ENCODE measurements around the gene HSD11B2.

HSD11B2 gene

DNA sequence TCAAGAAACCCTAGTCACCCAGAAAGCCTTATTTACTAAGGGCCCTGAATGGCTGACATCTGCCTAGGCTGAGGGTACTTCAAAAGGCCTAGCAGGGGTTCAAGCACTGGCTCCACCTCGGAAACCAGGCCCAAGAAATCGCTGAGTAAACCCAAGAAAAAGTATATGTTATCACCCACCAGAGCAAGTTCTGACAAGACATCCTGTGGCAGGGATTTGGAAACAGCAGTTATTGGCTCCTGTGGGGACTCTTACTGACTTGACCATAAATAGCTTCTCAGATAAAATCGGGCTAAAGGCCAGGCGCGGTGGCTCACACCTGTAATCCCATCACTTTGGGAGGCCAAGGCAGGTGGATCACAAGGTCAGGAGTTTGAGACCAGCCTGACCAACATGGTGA, 37.8 kb downstream of the HSD11B2 start:
- H3K36me3 ChIP-seq (ENCODE audit: control insufficient read depth, insufficient read depth, low read length): no peaks in the 10 kb centered on the region
- H3K27me3 ChIP-seq (ENCODE audit: control insufficient read depth, insufficient read depth, low read length): no peaks in the 10 kb centered on the region
- H3K4me1 ChIP-seq (ENCODE audit: control insufficient read depth, insufficient read depth, low read length): peaks cover 4% of the 10 kb centered on the region
- H3K27ac ChIP-seq (ENCODE audit: low read depth, low read length): no peak overlapping the region
- H3K9ac ChIP-seq (ENCODE audit: low read length): no peak overlapping the region
- H3K4me3 ChIP-seq (ENCODE audit: low read length): no peak overlapping the region

DNA sequence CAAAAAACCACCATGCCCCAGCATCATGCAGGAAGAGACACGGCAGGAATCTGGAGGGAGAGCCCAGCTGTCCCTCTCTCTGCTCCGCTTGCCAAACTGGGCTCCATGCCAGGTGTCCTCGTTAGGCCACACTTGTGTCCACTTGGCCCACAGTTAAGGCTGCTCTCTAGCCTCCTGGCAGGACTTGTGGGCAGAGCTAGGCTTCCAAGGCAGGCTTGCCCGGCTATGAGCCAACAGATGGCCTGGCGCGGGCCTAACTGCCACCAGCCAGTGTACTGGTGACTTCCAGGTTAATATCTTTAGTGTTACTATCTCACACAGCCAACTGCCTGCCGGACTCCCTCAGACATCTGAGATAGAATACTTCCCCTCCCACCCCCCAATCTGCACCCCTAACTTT, 39.4 kb downstream of the HSD11B2 start:
- no peak overlapping the region for H3K4me3 ChIP-seq (ENCODE audit: low read length)
- H3K9ac ChIP-seq (ENCODE audit: low read length): no peak overlapping the region
- no peaks in the 10 kb centered on the region for H3K27me3 ChIP-seq (ENCODE audit: control insufficient read depth, insufficient read depth, low read length)
- peaks cover 5% of the 10 kb centered on the region for H3K4me1 ChIP-seq (ENCODE audit: control insufficient read depth, insufficient read depth, low read length)
- no peaks in the 10 kb centered on the region for H3K36me3 ChIP-seq (ENCODE audit: control insufficient read depth, insufficient read depth, low read length)
- no peak overlapping the region for H3K27ac ChIP-seq (ENCODE audit: low read depth, low read length)

DNA sequence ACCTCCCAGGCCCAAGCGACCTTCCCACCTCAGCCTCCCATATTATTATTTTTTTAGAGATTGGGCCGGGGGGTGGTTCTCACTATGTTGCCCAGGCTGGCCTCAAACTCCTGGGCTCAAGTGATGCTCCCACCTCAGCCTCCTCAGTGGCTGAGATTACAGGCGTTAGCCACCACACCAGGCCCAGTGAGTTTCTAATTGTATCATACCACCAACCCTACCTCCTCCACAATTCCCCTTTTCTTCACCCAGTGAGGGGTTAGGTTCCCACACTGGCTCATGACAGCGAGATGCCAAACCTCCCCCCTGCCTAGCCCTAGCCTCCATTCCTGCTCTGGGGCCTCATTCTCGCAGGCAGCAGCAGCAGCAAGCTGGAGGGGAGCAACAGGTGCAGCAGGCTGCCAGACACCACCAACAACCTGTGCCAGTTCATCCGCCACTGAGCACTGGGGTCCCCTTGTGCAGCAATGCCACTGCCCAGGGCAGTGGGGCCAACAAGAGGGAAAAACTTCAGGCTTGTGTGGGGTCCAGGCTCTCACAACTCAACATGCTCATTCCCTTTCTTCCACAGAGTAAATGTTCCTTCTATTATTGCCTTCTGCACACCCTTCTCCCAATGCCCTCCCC, 41.0 kb downstream of the HSD11B2 start:
- H3K4me3 ChIP-seq (ENCODE audit: low read length): no peak overlapping the region
- H3K27ac ChIP-seq (ENCODE audit: low read depth, low read length): no peak overlapping the region
- H3K27me3 ChIP-seq (ENCODE audit: control insufficient read depth, insufficient read depth, low read length): no peaks in the 10 kb centered on the region
- H3K36me3 ChIP-seq (ENCODE audit: control insufficient read depth, insufficient read depth, low read length): no peaks in the 10 kb centered on the region
- no peak overlapping the region for H3K9ac ChIP-seq (ENCODE audit: low read length)
- peaks cover 4% of the 10 kb centered on the region for H3K4me1 ChIP-seq (ENCODE audit: control insufficient read depth, insufficient read depth, low read length)

DNA sequence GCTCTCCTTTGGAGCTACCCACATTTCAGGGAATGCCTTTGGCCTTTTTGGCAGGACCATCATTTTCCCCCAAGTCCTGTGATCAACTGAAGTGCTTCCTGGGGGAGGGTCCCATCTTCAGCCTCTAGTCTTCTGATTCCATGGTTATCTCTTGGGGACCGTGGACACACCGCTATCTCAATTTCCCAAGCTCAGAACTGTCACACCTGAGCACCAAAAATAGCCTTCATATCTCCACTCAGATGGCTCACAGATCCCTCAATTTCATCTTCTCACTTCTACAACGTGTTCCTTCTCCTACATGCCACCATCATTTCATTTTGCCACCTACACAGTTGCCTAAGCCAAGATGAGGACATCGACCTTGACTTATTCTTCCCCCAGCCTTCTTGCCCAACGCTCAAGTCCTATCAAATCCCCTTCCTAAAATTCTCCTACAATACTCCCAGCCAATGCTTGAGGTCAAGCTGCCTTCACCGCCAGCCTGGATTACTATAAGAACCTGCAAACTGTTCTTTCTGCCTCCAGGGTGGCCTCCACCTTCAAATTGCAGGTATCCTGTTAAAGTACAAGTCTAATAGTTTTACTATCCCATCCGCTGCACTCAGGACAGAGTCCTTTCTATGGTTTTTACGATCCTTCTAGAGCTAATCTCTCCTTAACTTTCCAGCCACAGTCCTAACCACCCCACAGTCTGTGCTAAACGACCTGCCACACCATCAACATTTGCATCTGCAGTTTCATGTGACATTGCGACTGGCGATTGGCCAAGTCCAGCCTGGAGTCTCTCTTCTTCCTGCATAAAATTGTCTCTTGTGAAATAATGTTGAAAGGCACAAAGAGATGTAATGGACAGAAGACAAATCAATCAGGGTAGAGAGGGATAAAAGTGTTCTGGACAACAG, 43.9 kb downstream of the HSD11B2 start:
- H3K27ac ChIP-seq (ENCODE audit: low read depth, low read length): no peak overlapping the region
- no peak overlapping the region for H3K9ac ChIP-seq (ENCODE audit: low read length)
- H3K36me3 ChIP-seq (ENCODE audit: control insufficient read depth, insufficient read depth, low read length): no peaks in the 10 kb centered on the region
- no peaks in the 10 kb centered on the region for H3K27me3 ChIP-seq (ENCODE audit: control insufficient read depth, insufficient read depth, low read length)
- H3K4me1 ChIP-seq (ENCODE audit: control insufficient read depth, insufficient read depth, low read length): peaks cover 9% of the 10 kb centered on the region
- H3K4me3 ChIP-seq (ENCODE audit: low read length): no peak overlapping the region

DNA sequence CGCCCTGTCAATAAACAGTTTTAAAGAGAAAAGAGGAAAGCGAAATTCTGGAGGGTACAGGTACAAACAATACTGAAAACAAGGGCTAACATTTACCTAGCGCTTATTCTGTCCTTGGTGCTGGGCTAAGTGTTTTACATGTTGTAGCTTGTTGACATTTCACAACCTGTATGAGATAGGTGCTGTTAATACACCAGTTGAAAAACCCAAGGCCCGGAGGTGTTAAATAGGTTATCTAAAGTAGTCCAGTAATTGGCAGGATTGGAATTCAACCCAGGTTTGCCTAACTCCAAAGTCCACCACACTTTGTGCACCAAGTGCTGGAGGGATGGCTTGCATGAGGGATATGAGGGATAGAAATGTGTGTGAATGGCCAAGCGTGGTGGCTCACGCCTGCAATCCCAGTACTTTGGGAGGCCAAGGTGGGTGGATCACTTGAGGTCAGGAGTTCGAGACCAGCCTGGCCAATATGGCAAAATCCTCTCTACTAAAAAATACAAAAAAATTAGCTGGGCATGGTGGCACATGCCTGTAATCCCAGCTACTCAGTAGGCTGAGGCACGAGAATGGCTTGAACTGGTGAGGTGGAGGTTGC, 47.1 kb downstream of the HSD11B2 start:
- Histone ChIP-seq H3K4me1 (ENCODE audit: control insufficient read depth, insufficient read depth, low read length) (peaks cover 14% of the 10 kb centered on the region), H3K27ac (ENCODE audit: low read depth, low read length) (no peak overlapping the region), H3K27me3 (ENCODE audit: control insufficient read depth, insufficient read depth, low read length) (no peaks in the 10 kb centered on the region), H3K36me3 (ENCODE audit: control insufficient read depth, insufficient read depth, low read length) (no peaks in the 10 kb centered on the region), H3K4me3 (ENCODE audit: low read length) (no peak overlapping the region), H3K9ac (ENCODE audit: low read length) (no peak overlapping the region)

DNA sequence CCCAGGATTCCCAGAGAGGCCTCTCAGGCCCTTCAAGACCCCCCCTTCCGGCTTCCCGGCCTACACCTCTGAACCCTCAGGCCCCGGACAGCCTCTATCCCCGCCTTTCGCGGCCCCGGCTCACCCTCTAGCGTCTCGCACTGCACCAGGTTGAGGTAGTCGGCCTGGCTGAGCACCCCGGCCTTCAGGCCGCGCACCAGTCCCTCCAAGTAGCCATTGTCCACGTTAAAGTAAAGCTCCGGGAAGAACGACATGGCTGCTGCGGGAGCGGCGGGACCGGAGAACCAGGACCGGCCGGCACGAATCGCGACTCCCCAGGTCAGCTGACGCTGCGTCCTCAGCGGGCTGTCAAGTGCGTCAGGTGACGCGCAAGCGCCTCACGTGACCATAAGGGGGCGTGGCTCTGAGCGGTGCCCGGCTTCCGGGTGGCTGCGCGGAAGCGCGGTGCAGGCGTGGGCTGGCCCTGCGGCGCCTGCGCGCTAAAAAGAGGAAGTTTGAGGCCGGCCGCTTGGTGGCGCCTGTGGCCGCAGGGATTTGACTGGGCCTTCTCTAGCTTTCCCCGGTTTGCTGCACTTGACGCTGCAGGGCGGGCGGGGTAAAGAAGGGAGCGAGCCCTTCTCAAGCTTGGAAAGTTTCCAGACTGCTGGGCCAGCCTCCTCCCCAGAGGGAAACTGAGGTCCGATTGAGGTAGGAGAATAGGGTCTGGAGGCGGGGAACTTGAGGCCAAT, 50.1 kb downstream of the HSD11B2 start, which contains the start of gene ATP6V0D1:
Gene ATP6V0D1, minus strand, starts transcription at position 325 of the 728 bp plus-strand sequence. Its CDS starts 71 bp downstream, at position 254.
- H3K9ac ChIP-seq (ENCODE audit: low read length): peak within 1 kb of the TSS; percentile 98
- no peaks in the 10 kb centered on the region for H3K27me3 ChIP-seq (ENCODE audit: control insufficient read depth, insufficient read depth, low read length)
- peaks cover 10% of the 10 kb centered on the region for H3K4me1 ChIP-seq (ENCODE audit: control insufficient read depth, insufficient read depth, low read length)
- H3K27ac ChIP-seq (ENCODE audit: low read depth, low read length): peak within 1 kb of the TSS; percentile 91
- H3K36me3 ChIP-seq (ENCODE audit: control insufficient read depth, insufficient read depth, low read length): no peaks in the 10 kb centered on the region
- H3K4me3 ChIP-seq (ENCODE audit: low read length): peak within 1 kb of the TSS; percentile 99

DNA sequence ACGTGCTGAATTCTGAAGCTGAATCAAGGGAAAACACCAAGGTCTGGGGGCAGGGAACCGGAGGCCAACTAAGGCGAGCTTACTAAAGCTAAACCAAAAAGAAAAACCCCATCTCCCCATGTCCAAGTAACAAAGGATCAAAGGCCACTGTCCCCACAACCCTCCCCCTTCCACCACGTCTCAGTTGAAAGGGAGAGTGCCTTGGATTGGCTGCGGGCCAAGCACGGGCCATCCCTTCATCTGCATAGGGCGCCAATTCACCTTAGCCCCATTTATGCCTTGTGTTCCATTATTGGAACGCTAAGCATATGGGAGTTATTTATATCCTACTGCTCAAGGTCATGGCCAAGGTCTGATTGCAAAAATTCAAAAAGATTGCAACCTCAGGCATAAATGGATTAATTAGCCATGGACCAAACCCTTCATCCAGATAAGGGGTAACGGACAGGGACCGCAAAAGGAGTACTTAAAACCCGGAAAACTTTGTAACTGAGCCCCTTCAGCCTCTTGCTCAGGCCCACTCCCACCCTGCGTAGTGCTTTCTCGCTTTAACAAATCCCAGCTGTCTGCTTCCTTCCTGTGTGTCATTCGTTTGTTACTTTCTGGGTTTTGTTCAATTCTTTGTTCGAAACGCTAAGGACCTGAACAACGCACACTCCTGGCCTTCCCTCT, 50.8 kb downstream of the HSD11B2 start:
- H3K27ac ChIP-seq (ENCODE audit: low read depth, low read length): peak overlapping the region; percentile 89
- peaks cover 10% of the 10 kb centered on the region for H3K4me1 ChIP-seq (ENCODE audit: control insufficient read depth, insufficient read depth, low read length)
- no peaks in the 10 kb centered on the region for H3K36me3 ChIP-seq (ENCODE audit: control insufficient read depth, insufficient read depth, low read length)
- no peaks in the 10 kb centered on the region for H3K27me3 ChIP-seq (ENCODE audit: control insufficient read depth, insufficient read depth, low read length)
- peak overlapping the region; percentile 63 for H3K9ac ChIP-seq (ENCODE audit: low read length)
- H3K4me3 ChIP-seq (ENCODE audit: low read length): peak overlapping the region; percentile 79

DNA sequence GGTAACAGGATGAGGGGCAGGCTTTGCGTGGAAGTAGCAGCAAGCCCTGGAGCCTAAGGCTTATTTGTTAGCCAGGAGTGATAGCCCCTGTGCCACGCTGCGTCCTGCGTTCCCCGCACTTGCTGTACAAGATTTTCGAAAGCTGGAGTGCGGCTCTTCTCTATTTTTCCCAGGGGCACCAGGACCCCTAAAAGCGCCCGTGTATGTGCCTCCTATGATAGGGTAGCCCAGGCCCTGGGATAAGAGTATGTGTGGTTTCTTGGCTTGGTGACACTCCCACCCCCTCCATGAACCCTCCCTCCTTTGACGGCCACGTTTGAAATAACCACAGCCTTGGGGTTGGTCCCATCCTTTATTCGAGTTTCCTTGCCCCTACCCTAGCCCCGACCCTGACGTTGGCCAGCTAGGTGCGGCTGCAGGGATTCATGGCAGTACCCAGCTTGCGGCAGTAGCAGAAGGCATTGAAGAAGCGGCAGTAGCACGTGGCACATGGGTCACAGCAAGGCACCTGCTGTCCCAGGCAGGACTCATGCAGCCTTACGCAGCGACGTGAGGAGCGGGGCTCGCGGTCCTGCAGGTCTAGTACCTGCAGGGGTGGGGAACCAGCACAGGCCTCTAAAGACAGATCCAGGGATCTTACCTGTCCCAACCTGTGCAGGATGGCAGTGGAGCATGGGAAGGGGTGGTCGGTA, 51.5 kb downstream of the HSD11B2 start:
- H3K27me3 ChIP-seq (ENCODE audit: control insufficient read depth, insufficient read depth, low read length): no peaks in the 10 kb centered on the region
- peak overlapping the region; percentile 89 for H3K27ac ChIP-seq (ENCODE audit: low read depth, low read length)
- H3K4me1 ChIP-seq (ENCODE audit: control insufficient read depth, insufficient read depth, low read length): peaks cover 10% of the 10 kb centered on the region
- no peaks in the 10 kb centered on the region for H3K36me3 ChIP-seq (ENCODE audit: control insufficient read depth, insufficient read depth, low read length)
- peak overlapping the region; percentile 4 for H3K9ac ChIP-seq (ENCODE audit: low read length)
- peak overlapping the region; percentile 79 for H3K4me3 ChIP-seq (ENCODE audit: low read length)

DNA sequence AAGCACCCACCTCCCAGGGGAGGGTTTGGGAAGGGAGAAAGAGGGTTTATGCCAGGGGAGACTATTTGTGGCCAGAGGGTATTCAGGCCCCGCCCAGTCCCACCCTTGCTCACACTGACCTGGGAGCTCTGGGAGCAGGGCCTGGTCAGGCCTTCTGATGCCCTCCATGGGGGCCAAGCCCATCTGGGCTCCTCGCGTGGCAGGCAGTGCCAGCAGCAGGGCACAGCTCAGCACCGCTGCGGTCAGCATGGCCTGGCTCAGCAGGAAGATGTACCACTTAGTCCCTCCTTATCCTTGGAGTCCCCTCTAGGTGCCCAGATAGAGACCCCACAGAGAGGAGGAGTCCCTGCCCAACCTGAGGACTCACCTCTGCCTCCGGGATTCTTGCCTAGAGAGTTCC, 52.2 kb downstream of the HSD11B2 start, which contains the start of gene AGRP:
Gene AGRP, minus strand, starts transcription at position 398 of the 400 bp plus-strand sequence. Its CDS starts 149 bp downstream, at position 249.
- H3K4me3 ChIP-seq (ENCODE audit: low read length): peak within 1 kb of the TSS; percentile 79

DNA sequence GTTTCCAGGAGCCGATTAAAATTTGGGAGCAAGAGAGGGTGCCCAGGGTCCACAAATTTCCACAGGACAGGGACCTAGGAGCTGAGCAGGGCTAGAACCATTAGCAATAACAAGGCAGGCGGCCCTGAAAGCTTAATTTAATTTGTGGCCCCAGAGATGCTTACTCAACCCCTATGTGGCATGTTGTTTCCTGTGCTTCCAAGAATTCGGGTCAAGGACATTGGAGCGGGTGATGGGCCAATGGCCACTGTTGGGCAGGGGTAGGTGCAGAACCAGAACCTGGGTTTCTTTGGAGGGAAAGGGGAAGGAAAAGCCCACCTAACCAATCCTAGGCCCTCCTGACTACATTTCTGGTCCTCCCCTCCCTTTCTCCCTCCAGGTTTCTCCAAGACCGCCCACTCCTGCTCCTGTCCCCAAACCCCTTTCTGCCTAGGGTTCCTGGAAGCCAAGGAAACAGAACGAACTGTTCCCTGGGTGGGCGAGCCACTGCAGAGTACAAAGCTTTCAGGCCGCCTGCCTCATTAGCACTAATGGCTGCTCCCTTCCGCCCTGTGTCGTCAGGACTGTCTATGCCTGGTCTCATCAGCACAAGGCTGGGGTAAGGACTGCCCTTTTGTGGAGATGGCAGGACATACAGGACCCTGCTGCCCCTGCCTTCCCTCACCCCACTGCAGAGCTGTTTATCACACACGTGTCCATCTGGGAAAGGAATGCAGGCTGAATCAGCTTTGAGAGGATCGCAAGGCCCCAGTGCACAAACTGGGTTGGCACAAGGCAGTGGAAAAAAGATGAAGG, 53.0 kb downstream of the HSD11B2 start:
- H3K36me3 ChIP-seq (ENCODE audit: control insufficient read depth, insufficient read depth, low read length): no peaks in the 10 kb centered on the region
- no peak overlapping the region for H3K27ac ChIP-seq (ENCODE audit: low read depth, low read length)
- H3K4me1 ChIP-seq (ENCODE audit: control insufficient read depth, insufficient read depth, low read length): peaks cover 10% of the 10 kb centered on the region
- no peaks in the 10 kb centered on the region for H3K27me3 ChIP-seq (ENCODE audit: control insufficient read depth, insufficient read depth, low read length)
- H3K4me3 ChIP-seq (ENCODE audit: low read length): no peak overlapping the region
- no peak overlapping the region for H3K9ac ChIP-seq (ENCODE audit: low read length)

More for the DNA sequence above, 52.2 kb downstream of the HSD11B2 start, which contains the start of gene AGRP:
- no peak within 1 kb of the TSS for H3K9ac ChIP-seq (ENCODE audit: low read length)
- H3K27me3 ChIP-seq (ENCODE audit: control insufficient read depth, insufficient read depth, low read length): no peaks in the 10 kb centered on the region
- H3K36me3 ChIP-seq (ENCODE audit: control insufficient read depth, insufficient read depth, low read length): no peaks in the 10 kb centered on the region
- peaks cover 10% of the 10 kb centered on the region for H3K4me1 ChIP-seq (ENCODE audit: control insufficient read depth, insufficient read depth, low read length)
- peak within 1 kb of the TSS; percentile 89 for H3K27ac ChIP-seq (ENCODE audit: low read depth, low read length)
